GM15510 (cell line): ENCODE results near the gene ESRRG.

Experiments used
- POLR2A ChIP-seq: IDR thresholded peaks from 3 replicates; pipeline ENCODE4 v1.6.1; 2011; ENCODE audit warnings: borderline replicate concordance; ENCODE audit not compliant: insufficient read length; ENCODE audit errors: extremely low read depth

Gene ESRRG

GRCh38 chr1:216621536-216621935 is 101.7 kb downstream of the ESRRG start:
- no peak for TF ChIP-seq POLR2A

DNA sequence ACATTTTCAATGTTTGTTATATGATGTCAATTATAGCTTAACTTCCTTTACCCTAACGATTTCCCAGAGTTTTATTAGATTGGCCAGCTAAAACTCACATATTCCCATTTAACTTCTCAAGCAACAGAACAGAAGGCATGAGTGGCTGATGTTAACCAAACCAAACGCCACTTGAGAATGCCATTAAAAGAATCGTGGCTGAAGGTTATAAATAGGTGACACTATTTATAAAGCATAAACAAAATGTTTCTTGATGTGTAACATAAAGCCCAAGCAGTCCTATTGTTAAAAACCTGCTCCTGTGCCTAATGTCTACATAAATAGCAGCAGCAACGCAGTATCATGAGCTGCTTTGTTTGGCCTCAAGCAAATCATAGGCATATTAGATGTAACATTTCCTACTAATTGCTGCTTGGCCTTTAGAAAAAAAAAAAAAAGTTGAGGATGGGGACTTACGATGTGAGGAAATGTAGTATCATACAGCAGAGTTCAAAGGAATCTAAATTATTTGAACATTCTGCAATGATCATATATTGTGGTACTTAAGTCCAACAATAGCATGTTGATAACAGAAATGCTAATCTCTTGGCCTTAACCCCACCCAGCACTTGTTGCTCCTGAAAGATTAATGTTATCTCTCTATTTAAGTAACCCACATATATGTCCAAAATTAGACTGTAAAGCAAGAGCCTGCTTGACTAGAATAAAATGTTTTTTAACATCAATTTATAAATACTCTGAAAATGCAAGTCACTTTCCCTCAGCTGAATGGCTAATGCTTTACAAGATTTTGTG is 106.0 kb downstream of the ESRRG start:
- TF ChIP-seq POLR2A = no peak

GRCh38 chr1:216616425-216616824 is 106.8 kb downstream of the ESRRG start:
- TF ChIP-seq POLR2A = no peak

DNA sequence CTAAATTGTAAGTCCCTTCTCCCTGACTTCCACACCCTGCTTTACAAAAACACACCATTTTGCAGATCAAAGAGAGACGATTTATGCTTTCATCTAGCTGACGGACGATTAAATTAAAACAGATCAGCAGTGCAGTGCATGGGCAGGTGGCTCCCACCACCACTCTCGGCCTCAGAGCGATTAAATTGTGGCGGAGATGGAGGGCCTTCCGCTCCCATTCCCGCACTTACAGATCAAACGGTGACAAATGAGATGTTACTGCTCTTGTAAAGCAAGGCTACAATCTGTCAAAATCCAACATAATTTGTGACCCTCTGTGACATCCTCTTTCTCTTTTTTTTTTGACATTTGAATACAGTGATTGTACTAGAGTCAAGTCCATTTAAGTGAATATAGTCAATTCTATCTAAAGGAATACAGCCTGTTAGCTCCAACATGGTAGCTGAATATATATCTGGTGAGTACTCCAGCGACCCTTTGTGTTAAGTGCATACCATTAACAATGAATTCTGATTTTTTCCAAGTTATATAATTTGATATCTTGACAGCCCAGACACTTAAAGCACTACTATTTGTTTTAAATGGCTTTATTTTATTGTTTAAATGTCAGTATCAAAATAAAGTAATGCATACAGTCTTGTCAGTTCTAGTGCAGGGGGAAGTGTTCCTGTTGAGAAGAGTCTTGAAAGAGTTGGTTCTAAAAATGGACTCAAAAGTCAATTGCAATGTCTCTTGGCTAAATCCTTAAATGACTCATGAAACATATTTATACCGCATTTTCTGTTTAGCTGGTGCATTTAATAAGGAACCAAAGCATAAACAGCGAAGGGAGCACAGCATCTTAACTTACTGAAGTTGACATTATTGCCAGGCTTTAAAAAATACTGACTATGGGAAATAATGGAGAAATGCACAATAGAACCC is 109.0 kb downstream of the ESRRG start:
- no peak for TF ChIP-seq POLR2A

DNA sequence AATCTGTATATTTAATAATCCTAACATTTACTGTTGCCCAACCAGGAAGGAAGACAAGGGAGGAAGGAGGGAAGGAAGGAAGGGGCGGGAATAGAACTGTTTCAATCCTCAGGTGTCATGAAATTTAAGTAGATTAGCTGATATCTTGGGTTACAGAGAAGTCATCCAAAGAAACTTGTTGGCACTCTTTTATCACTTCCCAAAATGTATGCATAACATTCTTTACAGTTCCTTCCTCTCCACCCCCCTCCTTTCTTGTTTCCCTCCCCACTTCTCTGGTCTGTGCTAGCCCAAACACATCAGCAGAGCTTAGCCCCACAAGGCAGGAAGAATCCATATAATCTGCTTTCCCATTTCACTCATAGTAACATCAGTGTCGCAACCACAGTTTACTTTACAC is 110.9 kb downstream of the ESRRG start:
- TF ChIP-seq POLR2A = no peak

GRCh38 chr1:216607067-216607697 is 116.0 kb downstream of the ESRRG start:
- no peak for TF ChIP-seq POLR2A

GRCh38 chr1:216606047-216606637 is 117.1 kb downstream of the ESRRG start:
- no peak for TF ChIP-seq POLR2A

- no peak for TF ChIP-seq POLR2A
Observed at GRCh38 chr1:216604771-216605170, 118.5 kb downstream of the ESRRG start.

DNA sequence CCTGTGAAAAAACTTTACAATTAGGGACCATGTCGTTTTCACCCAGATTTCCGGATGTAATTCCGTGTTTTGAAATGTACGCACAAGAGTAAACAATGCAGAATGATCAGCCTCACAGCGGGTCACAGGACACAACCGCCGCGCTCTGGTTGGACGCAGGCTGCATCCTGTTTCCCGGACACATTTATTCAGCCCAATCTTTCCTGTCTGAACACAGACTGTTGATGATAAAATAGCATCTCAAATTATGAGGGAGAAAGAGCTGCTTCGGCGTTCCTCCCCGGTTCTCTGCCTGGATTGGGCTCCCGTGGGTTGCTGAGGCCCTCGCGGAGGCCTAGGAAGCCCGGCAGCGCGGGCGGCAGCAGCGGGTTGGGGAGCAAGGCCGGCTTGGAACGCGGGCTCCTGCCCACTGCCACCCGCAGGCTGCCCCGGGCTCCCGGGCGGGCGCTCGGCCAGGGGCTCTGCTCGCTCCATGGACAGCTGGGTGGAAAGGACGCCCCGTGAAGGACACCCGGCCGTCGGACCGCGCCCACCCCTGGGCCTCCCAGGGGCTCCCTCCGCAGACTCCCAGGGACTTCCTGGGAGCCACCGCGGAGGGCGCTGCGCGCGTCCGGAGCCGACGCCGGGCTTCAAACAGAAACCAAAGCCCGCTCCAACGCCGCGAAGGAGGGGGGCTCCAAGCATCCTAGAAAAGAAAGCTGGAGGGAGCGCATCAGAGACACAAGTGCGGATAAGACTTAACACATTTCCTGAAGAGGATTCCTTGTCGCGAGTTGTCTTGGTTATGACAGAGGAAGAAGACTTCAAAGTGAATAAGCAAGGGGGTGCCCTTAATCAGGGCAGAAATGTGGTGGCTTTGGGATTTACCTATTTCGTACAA is 122.3 kb downstream of the ESRRG start:
- TF ChIP-seq POLR2A = no peak

- no peak for TF ChIP-seq POLR2A
Observed at GRCh38 chr1:216599851-216600250, 123.4 kb downstream of the ESRRG start.

DNA sequence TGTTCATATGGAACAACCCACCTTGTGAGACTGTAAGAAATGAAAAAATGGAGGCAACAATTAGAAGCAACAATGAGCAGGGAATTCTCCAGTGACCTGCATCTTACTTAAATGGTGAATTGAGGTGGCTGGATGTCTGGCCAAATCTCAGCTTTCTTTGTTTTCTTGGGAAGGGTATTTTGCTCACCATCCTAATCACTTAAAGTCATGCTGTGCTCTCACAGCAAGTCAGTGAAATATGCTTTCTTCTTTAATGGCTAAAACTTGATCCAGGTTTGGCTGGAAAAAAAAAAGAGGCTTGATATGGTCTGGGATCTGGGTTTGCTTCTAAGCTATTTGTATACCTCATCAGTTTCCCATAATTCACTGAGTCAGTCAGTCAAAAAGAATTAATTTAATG is 124.8 kb downstream of the ESRRG start:
- no peak for TF ChIP-seq POLR2A

- no peak for TF ChIP-seq POLR2A
Observed at GRCh38 chr1:216596281-216596862, 126.9 kb downstream of the ESRRG start.

DNA sequence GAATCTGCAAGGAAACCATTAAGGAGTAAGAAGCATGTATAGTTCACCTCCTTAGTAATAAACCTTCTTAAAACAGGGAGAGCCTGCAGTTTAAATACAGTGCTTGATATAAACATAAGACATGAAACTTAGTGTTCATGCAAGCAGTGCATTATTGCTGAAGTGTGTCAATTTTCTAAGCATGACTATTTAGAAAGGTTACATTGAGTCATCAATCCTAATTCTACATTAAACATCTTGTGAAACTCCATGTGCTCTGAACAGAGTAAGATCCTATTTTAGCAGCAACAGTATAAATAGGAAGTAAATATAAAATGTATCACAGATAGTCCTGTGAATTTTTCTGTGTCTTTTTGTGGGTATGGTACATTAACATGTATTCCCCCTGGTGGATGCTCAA is 135.5 kb downstream of the ESRRG start:
- TF ChIP-seq POLR2A = no peak
